Left ventricle myocardium inferior (tissue), 1 donor: ENCODE measurements around the gene RTN4. TPM values are rescaled to one million over a fixed set of nuclear protein-coding genes. Genes with fewer than 3 reads are reported as not detected.

Experiments used
- DNase-seq: peaks from one replicate; pipeline ENCODE4 v3.0.0-alpha.2; 2020
- H3K27ac ChIP-seq: fragments of 200-600 bp; replicated peaks from 2 replicates; pipeline ENCODE4 v1.8.0; 2021
- H3K27me3 ChIP-seq: fragments of 200-600 bp; 2 replicates; pipeline ENCODE4 v1.8.0; 2021; ENCODE audit warnings: low read depth
- H3K36me3 ChIP-seq: fragments of 200-600 bp; 2 replicates; pipeline ENCODE4 v1.8.0; 2021
- H3K4me1 ChIP-seq: fragments of 200-600 bp; 2 replicates; pipeline ENCODE4 v1.8.0; 2021
- H3K4me3 ChIP-seq: fragments of 200-600 bp; 2 replicates; pipeline ENCODE4 v1.8.0; 2021; ENCODE audit warnings: mild to moderate bottlenecking, moderate library complexity
- H3K9me3 ChIP-seq: fragments of 200-600 bp; replicated peaks from 2 replicates; pipeline ENCODE4 v1.8.0; 2021
- CTCF ChIP-seq: fragments of 200-600 bp; IDR thresholded peaks from 2 replicates; pipeline ENCODE4 v1.8.0; 2021; ENCODE audit warnings: antibody characterized with exemption, mild to moderate bottlenecking, borderline replicate concordance
- intact Hi-C: fragments of 100-400 bp; cut with micrococcal nuclease; formaldehyde crosslinking; loops from one replicate; pipeline ENCODE4 v1.11.0; 2022
- total RNA-seq: library from RNA; stranded (reverse); fragmentation: NEBNext Ultra II Directional; extraction: Animal tissue kit (Norgen Biotek cat#: 25700); gene quantifications from one replicate; pipeline ENCODE4 v1.2.1, GENCODE V29; 2021
- donor health status: DM: no; HTN: yes; CAD: no; lungs with severe emphysema.

RTN4 gene
- total RNA-seq, 1 donor from 2014 or later = 105 TPM

- no peak overlapping the region for H3K4me3 ChIP-seq
Observed at GRCh38 chr2:55026202-55026601, 24.0 kb downstream of the RTN4 start.

GRCh38 chr2:55025627-55026026, 24.6 kb downstream of the RTN4 start:
- no peaks in the 10 kb centered on the region for H3K27me3 ChIP-seq
- no peak for DNase-seq
- no peak for TF ChIP-seq CTCF
- H3K4me1 ChIP-seq = peaks cover 60% of the 10 kb centered on the region
- intact Hi-C loops = no loop called here
- no peak overlapping the region for H3K4me3 ChIP-seq
- H3K27ac ChIP-seq = no peak overlapping the region
- no peaks in the 10 kb centered on the region for H3K36me3 ChIP-seq
- H3K9me3 ChIP-seq = peaks cover 5% of the 10 kb centered on the region

More at GRCh38 chr2:55026202-55026601, 24.0 kb downstream of the RTN4 start:
- Histone ChIP-seq H3K27ac (no peak overlapping the region), H3K36me3 (no peaks in the 10 kb centered on the region), H3K4me1 (peaks cover 66% of the 10 kb centered on the region), H3K27me3 (no peaks in the 10 kb centered on the region), H3K9me3 (no peaks in the 10 kb centered on the region)
- TF ChIP-seq CTCF = no peak
- no peak for DNase-seq
- intact Hi-C loops = no loop called here

GRCh38 chr2:55025082-55025481, 25.2 kb downstream of the RTN4 start:
- H3K4me1 ChIP-seq = peaks cover 57% of the 10 kb centered on the region
- H3K36me3 ChIP-seq = peaks cover 4% of the 10 kb centered on the region
- H3K9me3 ChIP-seq = peaks cover 10% of the 10 kb centered on the region
- no peak overlapping the region for H3K4me3 ChIP-seq
- no peak for DNase-seq
- intact Hi-C loops = no loop called here
- no peaks in the 10 kb centered on the region for H3K27me3 ChIP-seq
- H3K27ac ChIP-seq = no peak overlapping the region
- no peak for TF ChIP-seq CTCF

GRCh38 chr2:55022476-55022875, 27.8 kb downstream of the RTN4 start:
- no peak for TF ChIP-seq CTCF
- intact Hi-C loops = no loop called here

GRCh38 chr2:55019526-55020258, 30.6 kb downstream of the RTN4 start:
- intact Hi-C loops = loop anchor here (10.0 kb wide), 1 partner anchor 145 kb away; no protein-coding TSS in a partner anchor
- no peak overlapping the region for H3K4me3 ChIP-seq
- H3K9me3 ChIP-seq = peaks cover 27% of the 10 kb centered on the region
- no peak for DNase-seq
- H3K36me3 ChIP-seq = peaks cover 4% of the 10 kb centered on the region
- H3K27ac ChIP-seq = no peak overlapping the region
- peaks cover 27% of the 10 kb centered on the region for H3K4me1 ChIP-seq
- no peaks in the 10 kb centered on the region for H3K27me3 ChIP-seq
- TF ChIP-seq CTCF = no peak

More at GRCh38 chr2:55022476-55022875, 27.8 kb downstream of the RTN4 start:
- DNase-seq = no peak
- Histone ChIP-seq H3K4me3 (no peak overlapping the region), H3K36me3 (peaks cover 4% of the 10 kb centered on the region), H3K4me1 (peaks cover 45% of the 10 kb centered on the region), H3K9me3 (peaks cover 23% of the 10 kb centered on the region), H3K27me3 (no peaks in the 10 kb centered on the region), H3K27ac (no peak overlapping the region)
